H7 (cell line): Measurements from ENCODE around the gene FKBP7. TPM values are rescaled to one million over a fixed set of nuclear protein-coding genes. Genes with fewer than 3 reads are reported as not detected.

ENCODE experiments used
- DNase-seq: peaks from one replicate; pipeline ENCODE4 v3.0.0; 2012
- H3K27me3 ChIP-seq: 2 replicates; pipeline ENCODE4 v1.6.0; 2011; ENCODE audit warnings: mild to moderate bottlenecking, low read length; ENCODE audit not compliant: control insufficient read depth, insufficient read depth
- H3K36me3 ChIP-seq: replicated peaks from 2 replicates; pipeline ENCODE4 v1.5.1; 2011; ENCODE audit warnings: low read length; ENCODE audit not compliant: control insufficient read depth, insufficient read depth
- H3K4me3 ChIP-seq: 2 replicates; pipeline ENCODE4 v1.5.1; 2011; ENCODE audit warnings: low read depth, mild to moderate bottlenecking, control low read depth, low read length, moderate library complexity; ENCODE audit not compliant: insufficient read depth
- total RNA-seq: library from RNA; depleted of rRNA; stranded (reverse); fragments of >200 nt; shearing (Covaris generic); gene quantifications from 2 replicates; pipeline ENCODE4 v1.2.3, GENCODE V29; 2014; rRNA removed

The FKBP7 gene
- total RNA-seq, 1 experiment from 2014 or later = 5.2 TPM

- H3K27me3 ChIP-seq = no peaks in the 10 kb centered on the region
- DNase-seq = peak; percentile 72
- H3K36me3 ChIP-seq = no peaks in the 10 kb centered on the region
- H3K4me3 ChIP-seq = peak overlapping the region; percentile 59
Observed at GRCh38 chr2:178414266-178415247, 63.8 kb downstream of the FKBP7 start.

Other genes with a start within 250 kb of the FKBP7 start
- 67.2 and 81.3 TPM in 2 replicates for gene PRKRA, start 27.4 kb downstream of the FKBP7 start, total RNA-seq
- 0.63 and 1.2 TPM in 2 replicates for gene PJVK, start 27.2 kb downstream of the FKBP7 start, total RNA-seq
- gene PLEKHA3, start 1.9 kb upstream of the FKBP7 start, total RNA-seq = 2.9 and 3.6 TPM in 2 replicates